Body of pancreas (tissue), 4 donors: ENCODE results near the gene GRIN2C. TPM values are rescaled to one million over a fixed set of nuclear protein-coding genes. Genes with fewer than 3 reads are reported as not detected.

Source experiments
- ATAC-seq: fragments of 150-250 bp; one replicate; pipeline ENCODE4 v1.9.1; 2016
- DNase-seq, 4 donors: peaks; one replicate each; pipeline ENCODE4 v3.0.0-alpha.2; 2019
- H3K27ac ChIP-seq, 4 donors: fragments of 200-600 bp; sonication (generic); 1 replicate in 3 of 4; 2 replicates in 1 of 4; pipeline versions ENCODE4 v1.5.1 to v1.6.1; 2016 to 2019; ENCODE audit warnings: mild to moderate bottlenecking in 1 of 4, mixed read lengths in 1 of 4, moderate library complexity in 1 of 4
- H3K27me3 ChIP-seq, 2 donors: fragments of 200-600 bp; sonication (generic); one replicate each; pipeline ENCODE4 v1.6.0; 2016; ENCODE audit warnings: mild to moderate bottlenecking in 1 of 2
- H3K36me3 ChIP-seq, 2 donors: fragments of 200-600 bp; sonication (generic); replicated peaks in 1 of 2; 2 replicates each; pipeline ENCODE4 v1.5.1; 2016; ENCODE audit warnings: low read depth in 2 of 2; ENCODE audit not compliant: insufficient read depth in 1 of 2
- H3K4me1 ChIP-seq: fragments of 200-600 bp; sonication (generic); one replicate; pipeline ENCODE4 v1.6.0; 2016
- H3K4me3 ChIP-seq, 2 donors: fragments of 200-600 bp; sonication (generic); 1 replicate in 1 of 2; 2 replicates in 1 of 2; pipeline ENCODE4 v1.5.1; 2016 to 2019
- H3K9me3 ChIP-seq, 3 donors: fragments of 200-600 bp; sonication (generic); 1 replicate in 2 of 3; 2 replicates in 1 of 3; pipeline ENCODE4 v1.5.1; 2016
- CTCF ChIP-seq, 7 experiments: fragments of 450-650 bp in 4 of 7; fragments of 200-600 bp in 3 of 7; sonication (generic) in 3 of 7; IDR thresholded peaks; one replicate each; pipeline ENCODE4 v1.5.1; 2016 to 2019; ENCODE audit warnings: antibody characterized with exemption in 7 of 7
- POLR2A ChIP-seq, 3 donors: fragments of 450-650 bp; IDR thresholded peaks; one replicate each; pipeline ENCODE4 v1.6.1; 2016; ENCODE audit warnings: antibody characterized with exemption in 3 of 3, mild to moderate bottlenecking in 2 of 3
- WGBS, 2 donors: methylation state at CpG; one replicate each; pipeline ENCODE4 v1.1.5; 2017; 5-methylcytosine and 5-hydroxymethylcytosine counted together
- intact Hi-C: fragments of 100-400 bp; cut with DNase I; formaldehyde crosslinking; loops from one replicate; pipeline ENCODE4 v1.15.1; 2023
- total RNA-seq, 2 donors: library from RNA; depleted of rRNA; stranded (reverse); fragments of >200 nt; gene quantifications; one replicate each; pipeline ENCODE4 v1.1.0, GENCODE V29; 2016

The GRIN2C gene
- total RNA-seq, 2 donors from 2014 or later: not detected

- no peak overlapping the region for H3K4me3 ChIP-seq
- DNase-seq (no peak), ATAC-seq (no peak)
- no peaks in the 10 kb centered on the region for H3K27me3 ChIP-seq
- no peaks in the 10 kb centered on the region for H3K4me1 ChIP-seq
- H3K36me3 ChIP-seq: no peaks in the 10 kb centered on the region
- TF ChIP-seq POLR2A (IDR thresholded peaks at IDR 0.05): no peak
- TF ChIP-seq CTCF (IDR thresholded peaks at IDR 0.05): no peak
- H3K27ac ChIP-seq: no peak overlapping the region
- intact Hi-C loops: no loop called here
- 86 to 89% methylated on average over 17 to 19 of the region's 19 CpGs for WGBS, 2 donors
- H3K9me3 ChIP-seq: no peaks in the 10 kb centered on the region
Measured at GRCh38 chr17:74830861-74831260, 28.8 kb downstream of the GRIN2C start.

GRCh38 chr17:74827800-74828199 lies 31.9 kb downstream of the GRIN2C start:
- DNase-seq (no peak), ATAC-seq (no peak)
- Histone ChIP-seq H3K9me3 (no peaks in the 10 kb centered on the region), H3K36me3 (no peaks in the 10 kb centered on the region), H3K27ac (no peak overlapping the region), H3K4me3 (no peak overlapping the region), H3K4me1 (no peaks in the 10 kb centered on the region), H3K27me3 (no peaks in the 10 kb centered on the region)
- intact Hi-C loops: no loop called here
- WGBS, 2 donors: 92 to 93% methylated on average over 8 to 11 of the region's 11 CpGs
- TF ChIP-seq CTCF (IDR thresholded peaks at IDR 0.05) (no peak), POLR2A (IDR thresholded peaks at IDR 0.05) (no peak)

DNA sequence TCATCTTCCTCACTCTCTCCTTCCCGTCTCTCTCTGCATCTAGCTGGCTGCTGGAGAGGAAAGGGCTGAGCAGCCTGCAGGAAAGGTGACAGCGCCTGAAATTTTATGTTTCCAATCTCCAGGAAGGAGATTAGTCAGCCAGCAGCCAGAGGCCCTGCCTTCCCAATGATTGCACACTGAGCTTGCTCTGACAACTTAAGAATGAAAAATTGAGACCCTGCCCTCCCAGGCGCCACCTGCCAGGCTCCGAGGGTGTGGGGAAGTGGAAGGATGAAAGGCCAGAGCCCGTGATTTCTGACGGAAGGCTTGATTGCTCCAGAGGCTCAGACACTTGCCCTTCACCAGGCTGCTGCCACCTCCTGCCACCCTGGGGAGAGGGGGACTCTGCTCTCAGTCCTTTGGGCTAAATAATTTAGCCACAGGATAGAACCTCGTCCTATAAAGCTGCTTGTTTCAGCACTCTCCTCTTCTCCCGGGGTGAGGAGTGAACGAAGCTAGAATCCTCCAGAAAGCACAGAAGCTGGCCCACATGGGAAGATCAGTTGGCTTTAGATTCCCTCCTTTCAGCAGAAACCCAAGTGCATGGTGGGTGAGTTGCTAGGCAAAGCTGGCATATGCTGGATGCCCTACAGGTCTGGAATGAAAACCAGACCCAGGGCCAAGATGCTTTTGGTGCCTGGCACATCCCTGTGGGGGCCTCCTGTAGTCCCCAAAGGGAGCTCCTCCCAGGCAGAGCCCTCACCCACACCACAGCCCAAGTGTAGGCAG lies 33.5 kb downstream of the GRIN2C start:
- ATAC-seq (no peak), DNase-seq (no peak)
- Histone ChIP-seq H3K9me3 (no peaks in the 10 kb centered on the region), H3K36me3 (no peaks in the 10 kb centered on the region), H3K4me3 (no peak overlapping the region), H3K27ac (no peak overlapping the region), H3K4me1 (no peaks in the 10 kb centered on the region), H3K27me3 (no peaks in the 10 kb centered on the region)
- TF ChIP-seq CTCF (IDR thresholded peaks at IDR 0.05) (no peak), POLR2A (IDR thresholded peaks at IDR 0.05) (no peak)
- intact Hi-C loops: no loop called here
- 82 to 93% methylated on average over 8 to 9 of the region's 9 CpGs for WGBS, 2 donors

GRCh38 chr17:74824961-74825627 lies 34.6 kb downstream of the GRIN2C start:
- Histone ChIP-seq H3K36me3 (no peaks in the 10 kb centered on the region), H3K4me1 (no peaks in the 10 kb centered on the region), H3K27me3 (no peaks in the 10 kb centered on the region), H3K9me3 (no peaks in the 10 kb centered on the region), H3K27ac (no peak overlapping the region), H3K4me3 (no peak overlapping the region)
- TF ChIP-seq POLR2A (IDR thresholded peaks at IDR 0.05) (no peak), CTCF (IDR thresholded peaks at IDR 0.05) (no peak)
- DNase-seq: no peak
- no peak for ATAC-seq
- intact Hi-C loops: no loop called here
- 81 to 85% methylated on average over 8 to 11 of the region's 11 CpGs for WGBS, 2 donors
